Colonic mucosa (tissue), 4 donors: ENCODE results near the gene VWA1. TPM values are rescaled to one million over a fixed set of nuclear protein-coding genes. Genes with fewer than 3 reads are reported as not detected.
A peak's percentile ranks its signal among the peaks of the same experiment; 100 is the strongest.

Experiments
- DNase-seq: peaks from one replicate; pipeline ENCODE4 v3.0.0-alpha.2; 2020
- H3K27ac ChIP-seq: fragments of 200-600 bp; one replicate; pipeline ENCODE4 v1.8.0; 2021
- H3K27me3 ChIP-seq: fragments of 200-600 bp; one replicate; pipeline ENCODE4 v1.8.0; 2021
- H3K36me3 ChIP-seq: fragments of 200-600 bp; one replicate; pipeline ENCODE4 v1.8.0; 2021
- H3K4me1 ChIP-seq: fragments of 200-600 bp; one replicate; pipeline ENCODE4 v1.8.0; 2021; ENCODE audit warnings: mild to moderate bottlenecking
- H3K4me3 ChIP-seq: fragments of 200-600 bp; one replicate; pipeline ENCODE4 v1.8.0; 2021
- H3K9ac ChIP-seq, 2 donors: one replicate each; pipeline ENCODE4 v1.7.0; 2013; ENCODE audit warnings: control low read depth in 2 of 2, low read depth in 2 of 2, low read length in 2 of 2
- H3K9me3 ChIP-seq: fragments of 200-600 bp; one replicate; pipeline ENCODE4 v1.8.0; 2021
- CTCF ChIP-seq: fragments of 200-600 bp; IDR thresholded peaks from one replicate; pipeline ENCODE4 v1.8.0; 2022; ENCODE audit warnings: antibody characterized with exemption, mild to moderate bottlenecking
- intact Hi-C: fragments of 100-400 bp; cut with DNase I; formaldehyde crosslinking; loops from one replicate; pipeline ENCODE4 v1.14.1; 2022
- total RNA-seq, 2 donors: library from RNA; stranded (reverse); fragmentation: NEBNext Ultra II Directional in 1 of 2; extraction: Animal tissue kit (Norgen Biotek cat#: 25700) in 1 of 2; gene quantifications; one replicate each; pipeline ENCODE4 v1.2.1, GENCODE V29; 2021
- donor health status: healthy.
- donor health status: DM: no; HTN: no; CAD: no.
- donor health status: DM: no; HTN: no; CAD: no.

Gene VWA1
- total RNA-seq: 10 to 100 TPM; 43.5 to 74.0 TPM

- H3K9me3 ChIP-seq: no peaks in the 10 kb centered on the region
- intact Hi-C loops: no loop called here
These were observed at the start of gene VWA1 for GRCh38 chr1:1435106-1435903. Gene VWA1 (plus strand): TSS chr1:1435690. CDS start chr1:1435749, 59 bp downstream.

GRCh38 chr1:1385931-1386330 lies 49.6 kb upstream of the VWA1 start:
- DNase-seq: no peak
- TF ChIP-seq CTCF: no peak

More at GRCh38 chr1:1435106-1435903, at the start of gene VWA1:
- peaks cover 40% of the 10 kb centered on the region for H3K4me1 ChIP-seq
- peaks cover 4% of the 10 kb centered on the region for H3K27me3 ChIP-seq
- peak; percentile 85 for DNase-seq
- no peaks in the 10 kb centered on the region for H3K36me3 ChIP-seq
- peak within 1 kb of the TSS; percentile 63 to 73 for H3K9ac ChIP-seq
- peak within 1 kb of the TSS; percentile 62 for H3K4me3 ChIP-seq
- no peak for TF ChIP-seq CTCF
- peak within 1 kb of the TSS; percentile 96 for H3K27ac ChIP-seq

GRCh38 chr1:1387098-1388077 lies 48.1 kb upstream of the VWA1 start:
- peaks cover 38% of the 10 kb centered on the region for H3K36me3 ChIP-seq
- H3K9ac ChIP-seq: no peak overlapping the region
- H3K27me3 ChIP-seq: no peaks in the 10 kb centered on the region
- DNase-seq: no peak
- no peak for TF ChIP-seq CTCF
- no peak overlapping the region for H3K4me3 ChIP-seq
- no peaks in the 10 kb centered on the region for H3K9me3 ChIP-seq
- intact Hi-C loops: no loop called here
- no peaks in the 10 kb centered on the region for H3K4me1 ChIP-seq
- H3K27ac ChIP-seq: no peak overlapping the region

More at GRCh38 chr1:1385931-1386330, 49.6 kb upstream of the VWA1 start:
- H3K9me3 ChIP-seq: no peaks in the 10 kb centered on the region
- H3K27ac ChIP-seq: no peak overlapping the region
- H3K27me3 ChIP-seq: no peaks in the 10 kb centered on the region
- H3K4me3 ChIP-seq: no peak overlapping the region
- intact Hi-C loops: no loop called here
- H3K9ac ChIP-seq: no peak overlapping the region
- H3K36me3 ChIP-seq: peaks cover 35% of the 10 kb centered on the region
- H3K4me1 ChIP-seq: no peaks in the 10 kb centered on the region

GRCh38 chr1:1388078-1388472 lies 47.4 kb upstream of the VWA1 start:
- TF ChIP-seq CTCF: no peak
- no peaks in the 10 kb centered on the region for H3K9me3 ChIP-seq
- no peak overlapping the region for H3K27ac ChIP-seq
- H3K27me3 ChIP-seq: no peaks in the 10 kb centered on the region
- H3K4me3 ChIP-seq: no peak overlapping the region
- H3K36me3 ChIP-seq: peaks cover 45% of the 10 kb centered on the region
- no peak for DNase-seq
- H3K4me1 ChIP-seq: no peaks in the 10 kb centered on the region
- H3K9ac ChIP-seq: no peak overlapping the region
- intact Hi-C loops: no loop called here

GRCh38 chr1:1390675-1391074 lies 44.8 kb upstream of the VWA1 start:
- H3K27me3 ChIP-seq: no peaks in the 10 kb centered on the region
- H3K9me3 ChIP-seq: no peaks in the 10 kb centered on the region
- H3K4me3 ChIP-seq: no peak overlapping the region
- H3K4me1 ChIP-seq: no peaks in the 10 kb centered on the region
- no peak overlapping the region for H3K9ac ChIP-seq
- TF ChIP-seq CTCF: no peak
- DNase-seq: no peak
- no peak overlapping the region for H3K27ac ChIP-seq
- H3K36me3 ChIP-seq: peaks cover 66% of the 10 kb centered on the region
- intact Hi-C loops: no loop called here
